ENCODE data around the gene HSDL1.

- TF ChIP-seq EZH2phosphoT487 (IDR thresholded peaks at IDR 0.05; ENCODE audit: insufficient read depth, low read depth) (no peak), EZH2 (IDR thresholded peaks at IDR 0.05; ENCODE audit: insufficient read depth, poor library complexity, severe bottlenecking) (no peak)
Observed at GRCh38 chr16:84184775-84185174, 39.8 kb upstream of the HSDL1 start.

All from GM23248 (cell line).